GM21723 (cell line): Measurements from ENCODE around the gene BTBD6.

Source experiments
- ATAC-seq: cut with Tn5 transposase; IDR thresholded peaks from one replicate; pipeline ENCODE4 v1.9.1; 2021; ENCODE audit warnings: mild to moderate bottlenecking, moderate library complexity; ENCODE audit not compliant: unreplicated experiment

Gene BTBD6

GRCh38 chr14:105248368-105249181 lies at the start of gene BTBD6:
TSS of gene BTBD6 (plus strand) at chr14:105248533. CDS start at chr14:105248712, 179 bp downstream.
- ATAC-seq: peak; percentile 91

- no peak for ATAC-seq
These were observed 49.7 kb upstream of the BTBD6 start for GRCh38 chr14:105198588-105198987.

- no peak for ATAC-seq
These were observed 49.2 kb upstream of the BTBD6 start for GRCh38 chr14:105199093-105199492.

- no peak for ATAC-seq
These were observed 48.3 kb upstream of the BTBD6 start for GRCh38 chr14:105200074-105200473.

- ATAC-seq: no peak
These were observed 47.7 kb upstream of the BTBD6 start for GRCh38 chr14:105200641-105201040.

- ATAC-seq: no peak
These were observed 47.0 kb upstream of the BTBD6 start for GRCh38 chr14:105201156-105201924.

GRCh38 chr14:105201925-105202513 lies 46.3 kb upstream of the BTBD6 start:
- no peak for ATAC-seq

GRCh38 chr14:105203057-105203531 lies 45.2 kb upstream of the BTBD6 start:
- no peak for ATAC-seq

- no peak for ATAC-seq
These were observed 44.6 kb upstream of the BTBD6 start for GRCh38 chr14:105203701-105204100.

- ATAC-seq: no peak
These were observed 44.0 kb upstream of the BTBD6 start for GRCh38 chr14:105204206-105204930.

- ATAC-seq: no peak
These were observed 43.2 kb upstream of the BTBD6 start for GRCh38 chr14:105204931-105205672.

GRCh38 chr14:105205673-105206208 lies 42.6 kb upstream of the BTBD6 start:
- no peak for ATAC-seq

GRCh38 chr14:105206873-105207272 lies 41.5 kb upstream of the BTBD6 start:
- ATAC-seq: no peak

GRCh38 chr14:105207460-105207901 lies 40.9 kb upstream of the BTBD6 start:
- no peak for ATAC-seq

- ATAC-seq: no peak
These were observed 40.2 kb upstream of the BTBD6 start for GRCh38 chr14:105207996-105208737.

GRCh38 chr14:105208738-105209075 lies 39.6 kb upstream of the BTBD6 start:
- ATAC-seq: no peak

GRCh38 chr14:105209091-105209490 lies 39.2 kb upstream of the BTBD6 start:
- no peak for ATAC-seq

GRCh38 chr14:105209646-105210045 lies 38.7 kb upstream of the BTBD6 start:
- no peak for ATAC-seq
